ENCODE measurements around the gene GORAB.

Gene GORAB

DNA sequence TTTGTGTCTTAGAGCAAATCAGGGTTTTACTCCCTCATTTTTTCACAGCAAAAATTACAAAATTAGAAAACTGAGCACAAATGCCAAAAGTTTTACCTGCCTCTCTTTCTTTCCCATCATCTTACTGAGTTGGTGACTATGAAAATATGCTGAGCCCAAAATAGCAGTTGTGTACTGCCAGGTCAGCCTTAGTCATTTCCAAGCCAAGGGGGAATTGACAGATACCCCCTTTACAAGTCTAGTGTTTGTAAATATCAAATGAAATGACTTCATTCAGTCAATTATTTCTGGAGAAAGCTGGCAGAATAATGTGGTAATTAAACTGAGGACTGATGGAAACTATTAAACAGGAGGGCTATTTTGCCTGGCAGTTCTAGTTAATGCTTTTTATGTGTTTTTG lies 11.4 kb upstream of the GORAB start:
- DNase-seq (ENCODE audit: extremely low read depth, low read depth) = no peak
- TF ChIP-seq, protein P1, sequence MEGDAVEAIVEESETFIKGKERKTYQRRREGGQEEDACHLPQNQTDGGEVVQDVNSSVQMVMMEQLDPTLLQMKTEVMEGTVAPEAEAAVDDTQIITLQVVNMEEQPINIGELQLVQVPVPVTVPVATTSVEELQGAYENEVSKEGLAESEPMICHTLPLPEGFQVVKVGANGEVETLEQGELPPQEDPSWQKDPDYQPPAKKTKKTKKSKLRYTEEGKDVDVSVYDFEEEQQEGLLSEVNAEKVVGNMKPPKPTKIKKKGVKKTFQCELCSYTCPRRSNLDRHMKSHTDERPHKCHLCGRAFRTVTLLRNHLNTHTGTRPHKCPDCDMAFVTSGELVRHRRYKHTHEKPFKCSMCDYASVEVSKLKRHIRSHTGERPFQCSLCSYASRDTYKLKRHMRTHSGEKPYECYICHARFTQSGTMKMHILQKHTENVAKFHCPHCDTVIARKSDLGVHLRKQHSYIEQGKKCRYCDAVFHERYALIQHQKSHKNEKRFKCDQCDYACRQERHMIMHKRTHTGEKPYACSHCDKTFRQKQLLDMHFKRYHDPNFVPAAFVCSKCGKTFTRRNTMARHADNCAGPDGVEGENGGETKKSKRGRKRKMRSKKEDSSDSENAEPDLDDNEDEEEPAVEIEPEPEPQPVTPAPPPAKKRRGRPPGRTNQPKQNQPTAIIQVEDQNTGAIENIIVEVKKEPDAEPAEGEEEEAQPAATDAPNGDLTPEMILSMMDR (IDR thresholded peaks at IDR 0.05; ENCODE audit: low read depth, low read length, missing control alignments) = no peak
- H3K4me3 ChIP-seq (replicated peaks; ENCODE audit: low read depth, low read length) = no peak overlapping the region

DNA sequence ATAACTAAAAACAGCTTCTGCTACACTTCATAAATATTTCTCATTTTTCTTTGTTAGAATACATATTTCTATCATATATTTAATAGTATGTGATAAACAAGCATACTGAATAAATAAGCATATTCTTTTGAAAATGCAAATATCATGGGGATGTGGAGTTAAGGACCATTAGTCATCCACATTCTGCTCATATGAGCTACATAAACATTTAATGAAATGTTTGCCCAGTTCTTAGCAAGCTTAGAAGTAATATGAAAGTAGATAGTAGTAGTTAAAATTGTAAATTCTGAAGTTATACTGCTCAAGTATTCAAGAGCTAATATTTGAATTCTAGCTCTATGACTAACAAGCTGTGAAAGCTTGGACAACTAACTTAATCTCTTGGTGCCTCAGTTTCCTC lies 10.1 kb upstream of the GORAB start:
- H3K4me3 ChIP-seq (replicated peaks; ENCODE audit: low read depth, low read length) = no peak overlapping the region
- TF ChIP-seq, protein P1 (IDR thresholded peaks at IDR 0.05; ENCODE audit: low read depth, low read length, missing control alignments) = no peak
- no peak for DNase-seq (ENCODE audit: extremely low read depth, low read depth)

DNA sequence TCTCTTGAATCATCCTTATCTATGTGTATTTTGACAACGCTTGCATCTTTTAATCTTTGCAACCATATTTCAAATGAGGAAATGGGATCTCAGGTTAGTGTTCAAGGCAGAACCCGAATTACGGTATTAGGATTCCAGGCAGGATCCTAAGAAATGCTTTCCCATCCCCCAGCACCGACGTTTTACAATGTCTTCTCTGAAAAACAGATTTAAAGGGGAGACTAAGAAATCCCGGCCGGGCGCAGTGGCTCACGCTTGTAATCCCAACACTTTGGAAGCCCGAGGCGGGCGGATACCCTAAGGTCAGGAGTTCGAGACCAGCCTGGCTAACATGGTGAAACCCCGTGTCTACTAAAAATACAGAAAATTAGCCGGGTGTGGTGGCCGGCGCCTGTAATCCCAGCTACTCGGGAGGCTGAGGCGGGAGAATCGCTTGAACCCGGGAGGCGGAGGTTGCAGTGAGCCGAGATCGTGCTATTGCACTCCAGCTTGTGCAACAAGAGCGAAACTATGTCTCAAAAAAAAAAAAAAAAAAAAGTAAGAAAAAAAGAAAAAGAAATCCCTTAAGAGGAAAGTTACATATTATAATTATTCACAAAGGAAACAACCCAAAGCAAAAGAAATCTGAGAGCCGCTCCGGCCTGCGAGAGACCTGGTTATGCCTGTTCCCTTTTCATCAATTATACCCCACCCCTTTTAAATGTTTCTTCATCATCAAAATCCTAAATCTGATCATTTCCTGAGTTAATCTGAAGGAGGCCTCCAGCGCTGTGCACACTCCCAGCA lies 801 bp upstream of the GORAB start:
- DNase-seq (ENCODE audit: extremely low read depth, low read depth) = no peak
- H3K4me3 ChIP-seq (replicated peaks; ENCODE audit: low read depth, low read length) = peak overlapping the region; percentile 63
- TF ChIP-seq, protein P1 (IDR thresholded peaks at IDR 0.05; ENCODE audit: low read depth, low read length, missing control alignments) = no peak

DNA sequence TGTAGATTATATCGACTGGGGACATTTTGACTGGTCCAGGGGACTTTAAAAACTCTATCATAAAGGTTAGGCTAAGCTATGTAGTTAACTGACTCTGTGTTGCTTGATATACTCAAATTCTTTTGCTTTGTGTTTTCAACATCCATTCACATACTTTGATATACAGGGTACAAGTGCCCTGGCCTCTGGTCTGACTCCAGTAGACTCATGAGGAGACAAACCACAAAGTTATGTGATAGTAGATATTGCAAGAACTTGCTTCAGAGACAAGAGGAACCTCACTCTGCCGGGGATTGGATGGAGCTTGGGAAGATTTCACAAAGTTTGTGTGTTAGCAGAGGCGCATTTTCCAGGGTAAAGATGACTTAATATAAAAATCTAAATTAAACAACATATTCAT lies 1.3 kb downstream of the GORAB start:
- TF ChIP-seq, protein P1 (IDR thresholded peaks at IDR 0.05; ENCODE audit: low read depth, low read length, missing control alignments) = no peak
- no peak for DNase-seq (ENCODE audit: extremely low read depth, low read depth)
- H3K4me3 ChIP-seq (replicated peaks; ENCODE audit: low read depth, low read length) = peak overlapping the region; percentile 63

DNA sequence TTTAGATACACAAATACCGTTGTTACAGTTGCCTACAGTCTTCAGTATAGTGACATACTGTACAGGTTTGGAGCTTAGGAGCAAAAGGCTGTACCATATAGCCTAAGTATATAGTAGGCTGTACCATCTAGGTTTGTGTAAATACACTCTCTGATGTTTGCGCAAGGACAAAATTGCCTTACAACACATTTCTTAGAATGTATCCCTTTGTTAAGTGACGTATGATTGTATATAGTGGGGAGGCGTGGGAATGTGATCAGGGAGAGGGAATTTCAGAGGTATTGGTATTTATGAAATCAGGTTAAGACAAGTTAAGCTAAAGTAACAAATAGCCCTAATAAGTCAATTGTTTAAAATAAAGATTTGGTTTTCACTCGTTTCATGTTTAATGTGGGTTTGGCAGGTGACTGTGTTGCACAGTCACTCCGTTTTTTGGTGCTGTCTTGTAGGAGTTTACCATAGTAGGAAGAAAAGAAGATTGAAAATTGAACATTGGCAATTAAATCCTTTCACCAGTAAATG lies 2.7 kb downstream of the GORAB start:
- no peak overlapping the region for H3K4me3 ChIP-seq (replicated peaks; ENCODE audit: low read depth, low read length)
- DNase-seq (ENCODE audit: extremely low read depth, low read depth) = no peak
- TF ChIP-seq, protein P1 (IDR thresholded peaks at IDR 0.05; ENCODE audit: low read depth, low read length, missing control alignments) = no peak

DNA sequence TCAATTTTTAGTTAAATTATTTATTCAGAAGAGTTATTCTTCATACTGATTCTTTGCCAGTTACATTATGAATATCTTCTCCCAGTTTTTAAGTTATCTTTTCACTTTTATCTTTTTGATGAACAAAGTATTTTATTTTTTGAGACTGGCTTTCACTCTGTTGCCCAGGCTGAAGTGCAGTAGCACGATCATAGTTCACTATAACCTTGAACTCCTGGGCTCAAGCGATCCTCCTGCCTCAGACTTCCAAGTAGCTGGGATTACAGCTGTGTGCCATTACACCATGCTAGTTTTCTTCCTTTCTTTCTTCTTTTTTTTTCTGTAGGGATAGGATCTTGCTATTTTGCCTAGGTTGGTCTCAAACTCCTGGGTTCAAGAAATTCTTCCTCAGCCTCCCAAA lies 3.5 kb downstream of the GORAB start:
- DNase-seq (ENCODE audit: extremely low read depth, low read depth) = no peak
- no peak overlapping the region for H3K4me3 ChIP-seq (replicated peaks; ENCODE audit: low read depth, low read length)
- TF ChIP-seq, protein P1 (IDR thresholded peaks at IDR 0.05; ENCODE audit: low read depth, low read length, missing control alignments) = no peak

Measured in HFF-Myc (cell line).